Transverse colon (tissue), 4 donors: ENCODE measurements around the gene GMDS. TPM values are rescaled to one million over a fixed set of nuclear protein-coding genes. Genes with fewer than 3 reads are reported as not detected.

Source experiments
- DNase-seq: peaks from one replicate; pipeline ENCODE4 v3.0.0-alpha.2; 2019
- H3K27ac ChIP-seq, 4 donors: fragments of 200-600 bp; sonication (generic); 2 replicates each; pipeline ENCODE4 v1.5.1; 2016 to 2018; ENCODE audit warnings: inconsistent platforms in 4 of 4
- H3K27me3 ChIP-seq: fragments of 200-600 bp; sonication (generic); 2 replicates; pipeline ENCODE4 v1.5.1; 2017; ENCODE audit warnings: inconsistent platforms
- H3K36me3 ChIP-seq, 4 donors: fragments of 200-600 bp; sonication (generic); 2 replicates each; pipeline ENCODE4 v1.5.1; 2017 to 2019; ENCODE audit warnings: inconsistent platforms in 4 of 4
- H3K4me1 ChIP-seq, 4 donors: fragments of 200-600 bp; sonication (generic); 2 replicates each; pipeline ENCODE4 v1.5.1; 2017 to 2020; ENCODE audit warnings: inconsistent platforms in 4 of 4
- H3K4me3 ChIP-seq, 4 donors: fragments of 200-600 bp; sonication (generic); 1 replicate in 1 of 4; 2 replicates in 3 of 4; pipeline versions ENCODE4 v1.5.1 to v1.6.1; 2017 to 2019; ENCODE audit warnings: inconsistent platforms in 4 of 4
- H3K9me3 ChIP-seq, 2 donors: fragments of 200-600 bp; sonication (generic); 2 replicates each; pipeline ENCODE4 v1.5.1; 2017 to 2019; ENCODE audit warnings: inconsistent platforms in 2 of 2
- CTCF ChIP-seq, 5 experiments: fragments of 200-600 bp in 3 of 5; fragments of 450-650 bp in 2 of 5; sonication (generic) in 3 of 5; IDR thresholded peaks; 1 replicate in 2 of 5; 2 replicates in 3 of 5; pipeline ENCODE4 v1.5.1; 2016 to 2017; ENCODE audit warnings: antibody characterized with exemption in 5 of 5, inconsistent platforms in 3 of 5, mild to moderate bottlenecking in 2 of 5, moderate library complexity in 1 of 5
- EP300 ChIP-seq: sonication (generic); formaldehyde crosslinking; IDR thresholded peaks from one replicate; pipeline ENCODE4 v1.6.1; 2017; ENCODE audit warnings: antibody characterized with exemption, low read depth
- POLR2A ChIP-seq: fragments of 450-650 bp; IDR thresholded peaks from one replicate; pipeline ENCODE4 v1.6.1; 2016; ENCODE audit warnings: antibody characterized with exemption, mild to moderate bottlenecking, moderate library complexity
- POLR2AphosphoS5 ChIP-seq, 3 donors: sonication (generic); formaldehyde crosslinking; IDR thresholded peaks; one replicate each; pipeline ENCODE4 v1.6.1; 2016; ENCODE audit warnings: antibody characterized with exemption in 3 of 3
- WGBS, 2 donors: methylation state at CpG; one replicate each; pipeline ENCODE4 v1.1.5; 2018; ENCODE audit warnings: low coverage in 1 of 2; 5-methylcytosine and 5-hydroxymethylcytosine counted together
- in situ Hi-C, 4 donors: fragments of 200-750 bp; cut with MboI; loops; one replicate each; pipeline versions ENCODE4 v1.15.0 to v1.15.1; 2017; ENCODE audit warnings: low sequenced_read_pairs in 3 of 4, low pct_ligation_motif_present in 1 of 4, low pct_unique_long_range_greater_than_20kb in 1 of 4
- intact Hi-C: fragments of 100-400 bp; cut with DNase I; formaldehyde crosslinking; loops from one replicate; pipeline ENCODE4 v1.15.1; 2023; ENCODE audit warnings: low total_unique reads
- total RNA-seq, 4 donors: library from RNA; depleted of rRNA; stranded (reverse); fragments of >200 nt; gene quantifications; one replicate each; pipeline ENCODE4 v1.1.0, GENCODE V29; 2016

The GMDS gene
- total RNA-seq, 4 donors from 2014 or later: 66.2 to 546 (median 102) TPM

GRCh38 chr6:2216794-2217383, 28.5 kb downstream of the GMDS start:
- H3K4me3 ChIP-seq: no peak overlapping the region
- in situ Hi-C loops: loop anchor here in 3 of 4 donors (5.0 to 25.0 kb wide), 3 partner anchors 120 to 138 kb away; no protein-coding TSS in a partner anchor
- no peaks in the 10 kb centered on the region for H3K9me3 ChIP-seq

GRCh38 chr6:2215342-2215741, 30.1 kb downstream of the GMDS start:
- Histone ChIP-seq H3K36me3 (no peaks in the 10 kb centered on the region), H3K4me3 (no peak overlapping the region), H3K4me1 (no peaks in the 10 kb centered on the region), H3K27ac (no peak overlapping the region), H3K27me3 (no peaks in the 10 kb centered on the region), H3K9me3 (no peaks in the 10 kb centered on the region)
- TF ChIP-seq POLR2AphosphoS5 (IDR thresholded peaks at IDR 0.05) (no peak), EP300 (no peak), CTCF (IDR thresholded peaks at IDR 0.05) (no peak), POLR2A (no peak)
- DNase-seq: no peak
- 76% methylated on average over 3 of the region's 3 CpGs; no CpG with 5 or more reads in 1 of the 2 donors for WGBS, 2 donors
- in situ Hi-C loops (loop anchor here in 3 of 4 donors (5.0 to 25.0 kb wide), 3 partner anchors 122 to 139 kb away; no protein-coding TSS in a partner anchor), intact Hi-C loops (no loop called here)

More at GRCh38 chr6:2216794-2217383, 28.5 kb downstream of the GMDS start:
- Histone ChIP-seq H3K27me3 (no peaks in the 10 kb centered on the region), H3K27ac (no peak overlapping the region), H3K4me1 (peaks cover 0 to 5% (median 2%) of the 10 kb centered on the region in 4 donors), H3K36me3 (no peaks in the 10 kb centered on the region)
- no peak for DNase-seq
- 75 to 94% methylated on average over 1 to 13 of the region's 13 CpGs for WGBS, 2 donors
- intact Hi-C loops: no loop called here
- TF ChIP-seq EP300: no peak
- TF ChIP-seq POLR2AphosphoS5 (IDR thresholded peaks at IDR 0.05): no peak
- no peak for TF ChIP-seq CTCF (IDR thresholded peaks at IDR 0.05)
- TF ChIP-seq POLR2A: no peak

GRCh38 chr6:2213086-2213485, 32.3 kb downstream of the GMDS start:
- no peak for TF ChIP-seq CTCF (IDR thresholded peaks at IDR 0.05)
- TF ChIP-seq POLR2A: no peak
- no peak for TF ChIP-seq EP300
- 83 to 84% methylated on average over 2 of the region's 2 CpGs for WGBS, 2 donors
- in situ Hi-C loops (loop anchor here in 2 of 4 donors (10.0 to 25.0 kb wide), 2 partner anchors 124 to 142 kb away; no protein-coding TSS in a partner anchor), intact Hi-C loops (no loop called here)
- Histone ChIP-seq H3K36me3 (no peaks in the 10 kb centered on the region), H3K27ac (no peak overlapping the region), H3K4me1 (no peaks in the 10 kb centered on the region), H3K27me3 (no peaks in the 10 kb centered on the region), H3K4me3 (no peak overlapping the region), H3K9me3 (no peaks in the 10 kb centered on the region)
- no peak for DNase-seq

- peak; percentile 77 for DNase-seq
- in situ Hi-C loops (loop anchor here in 1 of 4 donors (25.0 kb wide), 1 partner anchor 128 kb away; no protein-coding TSS in a partner anchor), intact Hi-C loops (no loop called here)
- Histone ChIP-seq H3K27ac (no peak overlapping the region), H3K4me1 (no peaks in the 10 kb centered on the region), H3K36me3 (no peaks in the 10 kb centered on the region), H3K9me3 (no peaks in the 10 kb centered on the region), H3K27me3 (no peaks in the 10 kb centered on the region), H3K4me3 (no peak overlapping the region)
- 61 to 67% methylated on average over 6 of the region's 6 CpGs for WGBS, 2 donors
- TF ChIP-seq CTCF (IDR thresholded peaks at IDR 0.05) (peak; percentile 26 to 75 (median 59)), POLR2AphosphoS5 (IDR thresholded peaks at IDR 0.05) (no peak)
Observed at GRCh38 chr6:2209226-2209809, 36.1 kb downstream of the GMDS start.
